ENCODE data around the gene MIS18A.

MIS18A gene

DNA sequence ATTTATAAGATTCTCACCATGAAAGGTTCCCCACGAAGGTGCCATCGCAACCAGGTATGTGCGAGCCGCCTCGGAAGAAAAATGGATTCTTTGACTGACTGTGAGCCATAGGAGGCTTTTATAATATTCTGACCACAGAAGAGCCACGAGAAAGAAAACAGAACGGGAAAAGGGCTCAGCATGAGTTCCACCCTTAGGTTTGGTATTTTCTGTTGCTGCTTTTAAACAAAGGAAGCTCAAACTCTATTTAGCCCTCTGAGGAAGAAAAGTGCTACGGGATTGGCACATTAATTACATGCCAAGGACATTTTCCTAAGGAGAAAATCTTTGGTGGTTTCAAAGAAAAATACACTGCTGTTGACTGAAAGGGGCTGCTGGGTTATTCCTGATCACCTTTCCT, 39.3 kb downstream of the MIS18A start:
- Histone ChIP-seq H3K36me3 (ENCODE audit: control insufficient read depth in 2 of 2, insufficient read depth in 2 of 2, low read length in 2 of 2) (no peaks in the 10 kb centered on the region), H3K27me3 (ENCODE audit: control insufficient read depth in 1 of 2, insufficient read depth in 2 of 2, low read length in 2 of 2) (no peaks in the 10 kb centered on the region), H3K9ac (ENCODE audit: low read length in 2 of 2) (no peak overlapping the region), H3K4me3 (ENCODE audit: low read length in 2 of 2) (no peak overlapping the region), H3K4me1 (ENCODE audit: control insufficient read depth, insufficient read depth, low read length) (no peaks in the 10 kb centered on the region), H3K9me3 (ENCODE audit: control insufficient read depth in 2 of 2, low read length in 2 of 2) (no peaks in the 10 kb centered on the region), H3K27ac (ENCODE audit: low read length) (no peak overlapping the region)

GRCh38 chr21:32238063-32238462, 40.8 kb downstream of the MIS18A start:
- H3K9me3 ChIP-seq (ENCODE audit: control insufficient read depth in 2 of 2, low read length in 2 of 2), result no peaks in the 10 kb centered on the region
- no peaks in the 10 kb centered on the region for H3K4me1 ChIP-seq (ENCODE audit: control insufficient read depth, insufficient read depth, low read length)
- no peaks in the 10 kb centered on the region for H3K27me3 ChIP-seq (ENCODE audit: control insufficient read depth in 1 of 2, insufficient read depth in 2 of 2, low read length in 2 of 2)
- H3K27ac ChIP-seq (ENCODE audit: low read length), result no peak overlapping the region
- H3K36me3 ChIP-seq (ENCODE audit: control insufficient read depth in 2 of 2, insufficient read depth in 2 of 2, low read length in 2 of 2), result no peaks in the 10 kb centered on the region
- no peak overlapping the region for H3K9ac ChIP-seq (ENCODE audit: low read length in 2 of 2)
- H3K4me3 ChIP-seq (ENCODE audit: low read length in 2 of 2), result no peak overlapping the region

- no peak overlapping the region for H3K9ac ChIP-seq (ENCODE audit: low read length in 2 of 2)
- no peaks in the 10 kb centered on the region for H3K4me1 ChIP-seq (ENCODE audit: control insufficient read depth, insufficient read depth, low read length)
- H3K27me3 ChIP-seq (ENCODE audit: control insufficient read depth in 1 of 2, insufficient read depth in 2 of 2, low read length in 2 of 2), result no peaks in the 10 kb centered on the region
- no peaks in the 10 kb centered on the region for H3K36me3 ChIP-seq (ENCODE audit: control insufficient read depth in 2 of 2, insufficient read depth in 2 of 2, low read length in 2 of 2)
- H3K9me3 ChIP-seq (ENCODE audit: control insufficient read depth in 2 of 2, low read length in 2 of 2), result no peaks in the 10 kb centered on the region
- no peak overlapping the region for H3K4me3 ChIP-seq (ENCODE audit: low read length in 2 of 2)
- H3K27ac ChIP-seq (ENCODE audit: low read length), result no peak overlapping the region
These were observed 41.8 kb downstream of the MIS18A start for GRCh38 chr21:32237021-32237420.

- no peak overlapping the region for H3K9ac ChIP-seq (ENCODE audit: low read length in 2 of 2)
- no peaks in the 10 kb centered on the region for H3K27me3 ChIP-seq (ENCODE audit: control insufficient read depth in 1 of 2, insufficient read depth in 2 of 2, low read length in 2 of 2)
- no peak overlapping the region for H3K4me3 ChIP-seq (ENCODE audit: low read length in 2 of 2)
- no peaks in the 10 kb centered on the region for H3K36me3 ChIP-seq (ENCODE audit: control insufficient read depth in 2 of 2, insufficient read depth in 2 of 2, low read length in 2 of 2)
- no peaks in the 10 kb centered on the region for H3K9me3 ChIP-seq (ENCODE audit: control insufficient read depth in 2 of 2, low read length in 2 of 2)
- no peak overlapping the region for H3K27ac ChIP-seq (ENCODE audit: low read length)
- H3K4me1 ChIP-seq (ENCODE audit: control insufficient read depth, insufficient read depth, low read length), result no peaks in the 10 kb centered on the region
These were observed 45.0 kb downstream of the MIS18A start for GRCh38 chr21:32233722-32234301.

GRCh38 chr21:32233055-32233546, 45.7 kb downstream of the MIS18A start:
- H3K4me3 ChIP-seq (ENCODE audit: low read length in 2 of 2), result no peak overlapping the region
- no peaks in the 10 kb centered on the region for H3K27me3 ChIP-seq (ENCODE audit: control insufficient read depth in 1 of 2, insufficient read depth in 2 of 2, low read length in 2 of 2)
- no peaks in the 10 kb centered on the region for H3K9me3 ChIP-seq (ENCODE audit: control insufficient read depth in 2 of 2, low read length in 2 of 2)
- no peaks in the 10 kb centered on the region for H3K4me1 ChIP-seq (ENCODE audit: control insufficient read depth, insufficient read depth, low read length)
- H3K27ac ChIP-seq (ENCODE audit: low read length), result no peak overlapping the region
- no peaks in the 10 kb centered on the region for H3K36me3 ChIP-seq (ENCODE audit: control insufficient read depth in 2 of 2, insufficient read depth in 2 of 2, low read length in 2 of 2)
- H3K9ac ChIP-seq (ENCODE audit: low read length in 2 of 2), result no peak overlapping the region

GRCh38 chr21:32226444-32226843, 52.4 kb downstream of the MIS18A start:
- H3K4me1 ChIP-seq (ENCODE audit: control insufficient read depth, insufficient read depth, low read length), result no peaks in the 10 kb centered on the region
- H3K27ac ChIP-seq (ENCODE audit: low read length), result no peak overlapping the region
- H3K9ac ChIP-seq (ENCODE audit: low read length in 2 of 2), result no peak overlapping the region
- H3K4me3 ChIP-seq (ENCODE audit: low read length in 2 of 2), result no peak overlapping the region
- no peaks in the 10 kb centered on the region for H3K36me3 ChIP-seq (ENCODE audit: control insufficient read depth in 2 of 2, insufficient read depth in 2 of 2, low read length in 2 of 2)
- no peaks in the 10 kb centered on the region for H3K27me3 ChIP-seq (ENCODE audit: control insufficient read depth in 1 of 2, insufficient read depth in 2 of 2, low read length in 2 of 2)
- no peaks in the 10 kb centered on the region for H3K9me3 ChIP-seq (ENCODE audit: control insufficient read depth in 2 of 2, low read length in 2 of 2)

Data from stomach smooth muscle (tissue), 2 donors.